NCI-H82 (cell line): ENCODE measurements around the gene SF1.

Experiments
- DNase-seq: peaks from one replicate; lab custom pipeline; 2025; lab: John Stamatoyannopoulos, UW

Gene SF1

GRCh38 chr11:64759722-64760719 is 18.3 kb downstream of the SF1 start, which contains the start of gene PYGM:
TSS of gene PYGM (minus strand) at chr11:64759974. CDS start at chr11:64759898, 76 bp downstream.
- peak; percentile 75 for DNase-seq

GRCh38 chr11:64759131-64759721 is 19.1 kb downstream of the SF1 start:
- no peak for DNase-seq

GRCh38 chr11:64758330-64759079 is 19.8 kb downstream of the SF1 start:
- DNase-seq: no peak

- DNase-seq: no peak
These were observed 20.6 kb downstream of the SF1 start for GRCh38 chr11:64757549-64758329.

- no peak for DNase-seq
These were observed 22.5 kb downstream of the SF1 start for GRCh38 chr11:64755681-64756361.

- no peak for DNase-seq
These were observed 23.3 kb downstream of the SF1 start for GRCh38 chr11:64754919-64755662.

GRCh38 chr11:64754124-64754918 is 24.0 kb downstream of the SF1 start:
- DNase-seq: no peak

- no peak for DNase-seq
These were observed 24.8 kb downstream of the SF1 start for GRCh38 chr11:64753380-64754123.

- no peak for DNase-seq
These were observed 25.3 kb downstream of the SF1 start for GRCh38 chr11:64753019-64753379.

GRCh38 chr11:64752175-64752970 is 26.0 kb downstream of the SF1 start:
- no peak for DNase-seq

GRCh38 chr11:64751580-64751979 is 26.8 kb downstream of the SF1 start:
- DNase-seq: no peak

GRCh38 chr11:64751136-64751535 is 27.2 kb downstream of the SF1 start:
- DNase-seq: no peak

GRCh38 chr11:64750361-64751054 is 27.8 kb downstream of the SF1 start:
- no peak for DNase-seq

GRCh38 chr11:64747961-64748665 is 30.2 kb downstream of the SF1 start:
- no peak for DNase-seq

GRCh38 chr11:64746486-64746885 is 31.9 kb downstream of the SF1 start:
- no peak for DNase-seq

- peak; percentile 64 for DNase-seq
These were observed 32.6 kb downstream of the SF1 start for GRCh38 chr11:64745521-64746328.
